VCaP (cell line): ENCODE data around the gene ATP2C1.

Source experiments
- H3K27ac ChIP-seq: fragments of 450-650 bp; 2 replicates; pipeline ENCODE4 v1.5.1; 2017
- TF ChIP-seq, protein P1 (sequence below): fragments of 450-650 bp; conservative IDR thresholded peaks from 2 replicates; pipeline ENCODE4 v1.5.1; 2017; ENCODE audit warnings: mild to moderate bottlenecking, moderate library complexity

ATP2C1 gene

DNA sequence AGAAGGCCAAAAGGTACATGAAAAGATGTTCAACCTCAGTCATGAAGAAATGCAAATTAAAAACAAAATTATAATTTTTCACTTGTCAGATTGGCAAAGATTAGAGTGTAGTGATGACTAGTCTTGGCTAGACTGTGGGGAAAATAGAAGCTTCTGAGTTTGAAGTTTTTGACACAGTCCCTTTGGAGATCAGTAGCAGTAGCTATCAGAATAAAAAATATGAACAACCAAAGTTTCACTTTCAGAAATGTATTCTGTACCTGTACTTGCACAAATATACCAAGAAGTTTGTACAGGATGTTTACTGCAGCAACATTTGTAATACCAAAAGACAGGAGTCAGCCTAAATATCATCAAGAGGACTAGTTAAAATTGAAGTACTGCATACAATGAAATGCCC, 14.1 kb downstream of the ATP2C1 start:
- H3K27ac ChIP-seq: peak overlapping the region; percentile 76
- TF ChIP-seq, protein P1, sequence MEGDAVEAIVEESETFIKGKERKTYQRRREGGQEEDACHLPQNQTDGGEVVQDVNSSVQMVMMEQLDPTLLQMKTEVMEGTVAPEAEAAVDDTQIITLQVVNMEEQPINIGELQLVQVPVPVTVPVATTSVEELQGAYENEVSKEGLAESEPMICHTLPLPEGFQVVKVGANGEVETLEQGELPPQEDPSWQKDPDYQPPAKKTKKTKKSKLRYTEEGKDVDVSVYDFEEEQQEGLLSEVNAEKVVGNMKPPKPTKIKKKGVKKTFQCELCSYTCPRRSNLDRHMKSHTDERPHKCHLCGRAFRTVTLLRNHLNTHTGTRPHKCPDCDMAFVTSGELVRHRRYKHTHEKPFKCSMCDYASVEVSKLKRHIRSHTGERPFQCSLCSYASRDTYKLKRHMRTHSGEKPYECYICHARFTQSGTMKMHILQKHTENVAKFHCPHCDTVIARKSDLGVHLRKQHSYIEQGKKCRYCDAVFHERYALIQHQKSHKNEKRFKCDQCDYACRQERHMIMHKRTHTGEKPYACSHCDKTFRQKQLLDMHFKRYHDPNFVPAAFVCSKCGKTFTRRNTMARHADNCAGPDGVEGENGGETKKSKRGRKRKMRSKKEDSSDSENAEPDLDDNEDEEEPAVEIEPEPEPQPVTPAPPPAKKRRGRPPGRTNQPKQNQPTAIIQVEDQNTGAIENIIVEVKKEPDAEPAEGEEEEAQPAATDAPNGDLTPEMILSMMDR: no peak

GRCh38 chr3:130915567-130916292, 21.8 kb downstream of the ATP2C1 start:
- TF ChIP-seq, protein P1: no peak
- no peak overlapping the region for H3K27ac ChIP-seq

DNA sequence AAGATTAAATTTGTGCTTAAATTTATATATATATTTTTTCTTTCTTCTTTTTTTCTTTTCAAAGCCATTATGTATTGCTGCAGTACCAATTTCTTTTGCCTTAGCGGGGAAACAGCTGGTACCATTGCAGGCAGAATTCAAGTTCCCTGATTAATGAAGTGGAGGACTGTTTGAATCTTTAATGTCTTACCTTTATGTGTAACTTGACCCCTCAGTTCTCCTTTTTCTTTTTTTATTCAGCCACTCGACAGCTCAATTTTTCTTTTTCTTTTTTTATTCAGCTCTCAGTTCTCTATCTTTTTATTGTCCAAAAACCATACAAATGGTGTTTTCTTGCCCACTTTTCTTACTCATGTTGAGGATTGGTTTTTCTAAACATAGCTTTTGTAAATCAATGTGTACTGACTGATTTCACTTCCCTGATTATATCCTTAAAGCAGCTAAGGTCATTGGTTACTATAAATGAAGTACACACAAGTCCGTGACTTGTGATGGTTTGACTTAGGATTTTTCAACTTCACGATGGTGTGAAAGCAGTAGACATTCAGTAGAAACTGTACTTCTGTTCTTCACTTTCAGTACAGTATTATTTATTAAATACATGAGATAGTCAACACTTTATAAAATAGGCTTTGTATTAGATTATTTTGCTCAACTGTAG, 22.8 kb downstream of the ATP2C1 start:
- no peak overlapping the region for H3K27ac ChIP-seq
- TF ChIP-seq, protein P1: no peak

- TF ChIP-seq, protein P1: no peak
- H3K27ac ChIP-seq: no peak overlapping the region
Measured at GRCh38 chr3:130918328-130918727, 24.4 kb downstream of the ATP2C1 start.

- TF ChIP-seq, protein P1: no peak
- H3K27ac ChIP-seq: no peak overlapping the region
Measured at GRCh38 chr3:130925628-130926027, 31.7 kb downstream of the ATP2C1 start.

DNA sequence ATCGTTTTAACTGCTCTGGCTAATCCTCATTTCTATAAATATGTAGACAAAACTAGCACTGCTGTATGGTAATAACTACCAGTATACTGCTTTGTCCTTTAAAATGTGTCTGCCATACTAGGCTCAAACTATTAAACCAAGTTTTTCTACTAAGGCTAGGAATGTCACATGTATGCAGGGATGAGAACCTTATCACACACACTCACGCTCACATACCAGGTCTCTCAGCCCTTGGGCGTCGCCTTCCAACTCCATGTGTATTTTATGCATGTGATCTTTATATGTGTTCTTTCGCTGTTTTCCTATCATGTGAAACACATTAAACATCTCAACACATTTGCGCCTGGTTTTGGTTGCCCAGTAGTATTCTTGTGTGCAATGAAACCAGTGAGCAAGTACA, 32.6 kb downstream of the ATP2C1 start:
- TF ChIP-seq, protein P1: no peak
- H3K27ac ChIP-seq: peak overlapping the region; percentile 25; the same call in 1 of the 2 replicates

GRCh38 chr3:130929804-130930203, 35.9 kb downstream of the ATP2C1 start:
- H3K27ac ChIP-seq: no peak overlapping the region
- TF ChIP-seq, protein P1: no peak
